ENCODE data around the gene GREB1L. TPM values are rescaled to one million over a fixed set of nuclear protein-coding genes. Genes with fewer than 3 reads are reported as not detected.
A peak's percentile ranks its signal among the peaks of the same experiment; 100 is the strongest.

The GREB1L gene
- total and polyA plus RNA-seq, 12 donors: 0.39 to 4.9 (median 1.3) TPM

DNA sequence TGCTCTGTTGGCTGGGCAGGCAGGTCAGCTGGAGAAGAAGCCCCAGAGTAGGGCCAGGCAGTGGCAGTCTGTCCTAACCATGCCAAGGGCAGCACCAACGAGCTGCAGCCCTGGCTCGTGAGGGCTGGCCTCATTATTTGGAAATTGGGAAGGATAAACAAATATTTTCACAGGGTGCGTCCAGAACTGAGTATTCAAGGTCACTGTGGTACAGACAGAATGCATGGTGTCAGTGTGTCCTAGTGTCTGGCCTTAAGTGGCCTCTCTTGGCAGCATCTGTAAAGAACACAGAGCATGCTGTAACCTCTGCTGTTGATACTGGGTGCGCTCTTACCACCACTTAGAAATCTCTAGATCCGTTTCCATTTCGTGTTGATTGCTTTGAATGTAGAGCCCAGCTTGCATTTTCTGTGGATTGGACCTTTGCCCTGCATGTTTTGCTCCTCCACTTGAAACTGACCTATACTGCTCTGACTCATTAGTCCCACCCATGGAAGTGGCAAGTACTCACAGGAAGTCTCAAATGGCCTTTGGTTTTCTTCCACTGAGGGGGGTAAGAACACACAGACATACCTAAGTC lies 88.2 kb downstream of the GREB1L start:
- H3K27me3 ChIP-seq: no peaks in the 10 kb centered on the region
- no peak overlapping the region for H3K4me3 ChIP-seq
- H3K27ac ChIP-seq: no peak overlapping the region
- WGBS, 4 donors: 41 to 48% (median 45%) methylated on average over 5 to 6 of the region's 6 CpGs
- H3K36me3 ChIP-seq (replicated peaks in 1 of 2): no peaks in the 10 kb centered on the region
- intact Hi-C loops (cut with DNase I): no loop called here
- TF ChIP-seq, protein P1, sequence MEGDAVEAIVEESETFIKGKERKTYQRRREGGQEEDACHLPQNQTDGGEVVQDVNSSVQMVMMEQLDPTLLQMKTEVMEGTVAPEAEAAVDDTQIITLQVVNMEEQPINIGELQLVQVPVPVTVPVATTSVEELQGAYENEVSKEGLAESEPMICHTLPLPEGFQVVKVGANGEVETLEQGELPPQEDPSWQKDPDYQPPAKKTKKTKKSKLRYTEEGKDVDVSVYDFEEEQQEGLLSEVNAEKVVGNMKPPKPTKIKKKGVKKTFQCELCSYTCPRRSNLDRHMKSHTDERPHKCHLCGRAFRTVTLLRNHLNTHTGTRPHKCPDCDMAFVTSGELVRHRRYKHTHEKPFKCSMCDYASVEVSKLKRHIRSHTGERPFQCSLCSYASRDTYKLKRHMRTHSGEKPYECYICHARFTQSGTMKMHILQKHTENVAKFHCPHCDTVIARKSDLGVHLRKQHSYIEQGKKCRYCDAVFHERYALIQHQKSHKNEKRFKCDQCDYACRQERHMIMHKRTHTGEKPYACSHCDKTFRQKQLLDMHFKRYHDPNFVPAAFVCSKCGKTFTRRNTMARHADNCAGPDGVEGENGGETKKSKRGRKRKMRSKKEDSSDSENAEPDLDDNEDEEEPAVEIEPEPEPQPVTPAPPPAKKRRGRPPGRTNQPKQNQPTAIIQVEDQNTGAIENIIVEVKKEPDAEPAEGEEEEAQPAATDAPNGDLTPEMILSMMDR (IDR thresholded peaks at IDR 0.05): no peak
- no peak for TF ChIP-seq POLR2A (IDR thresholded peaks at IDR 0.05)
- no peaks in the 10 kb centered on the region for H3K4me1 ChIP-seq (replicated peaks in 1 of 2)
- DNase-seq: peak in 3 of 7 donors; percentile 7 to 22 (median 17)
- no peaks in the 10 kb centered on the region for H3K9me3 ChIP-seq (replicated peaks in 1 of 3)

DNA sequence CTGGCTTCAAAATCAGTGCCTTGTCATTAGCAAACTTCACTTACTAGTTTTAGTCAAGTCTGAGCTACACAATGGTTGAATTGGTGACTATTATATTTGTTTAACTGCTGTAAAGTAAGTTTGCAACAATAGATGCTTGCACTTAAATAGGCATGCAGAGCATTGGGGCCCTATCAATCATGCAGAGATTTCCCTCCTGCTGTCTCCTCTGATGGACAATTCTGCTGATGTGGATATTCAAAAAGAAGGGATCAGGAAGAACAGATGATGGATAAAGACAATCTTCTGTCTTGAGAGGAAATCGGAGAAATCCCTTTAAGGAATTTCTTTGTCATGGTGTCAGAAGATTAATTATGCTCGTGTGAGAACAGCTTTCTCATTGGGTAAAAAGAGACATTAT lies 89.0 kb downstream of the GREB1L start:
- no peaks in the 10 kb centered on the region for H3K36me3 ChIP-seq (replicated peaks in 1 of 2)
- TF ChIP-seq, protein P1 (IDR thresholded peaks at IDR 0.05): no peak
- TF ChIP-seq POLR2A (IDR thresholded peaks at IDR 0.05): no peak
- DNase-seq: no peak
- H3K4me1 ChIP-seq (replicated peaks in 1 of 2): no peaks in the 10 kb centered on the region
- no peak overlapping the region for H3K4me3 ChIP-seq
- H3K9me3 ChIP-seq (replicated peaks in 1 of 3): no peaks in the 10 kb centered on the region
- intact Hi-C loops (cut with DNase I): no loop called here
- H3K27me3 ChIP-seq: no peaks in the 10 kb centered on the region
- 46 to 60% (median 57%) methylated on average over 2 of the region's 2 CpGs for WGBS, 4 donors
- H3K27ac ChIP-seq: no peak overlapping the region

DNA sequence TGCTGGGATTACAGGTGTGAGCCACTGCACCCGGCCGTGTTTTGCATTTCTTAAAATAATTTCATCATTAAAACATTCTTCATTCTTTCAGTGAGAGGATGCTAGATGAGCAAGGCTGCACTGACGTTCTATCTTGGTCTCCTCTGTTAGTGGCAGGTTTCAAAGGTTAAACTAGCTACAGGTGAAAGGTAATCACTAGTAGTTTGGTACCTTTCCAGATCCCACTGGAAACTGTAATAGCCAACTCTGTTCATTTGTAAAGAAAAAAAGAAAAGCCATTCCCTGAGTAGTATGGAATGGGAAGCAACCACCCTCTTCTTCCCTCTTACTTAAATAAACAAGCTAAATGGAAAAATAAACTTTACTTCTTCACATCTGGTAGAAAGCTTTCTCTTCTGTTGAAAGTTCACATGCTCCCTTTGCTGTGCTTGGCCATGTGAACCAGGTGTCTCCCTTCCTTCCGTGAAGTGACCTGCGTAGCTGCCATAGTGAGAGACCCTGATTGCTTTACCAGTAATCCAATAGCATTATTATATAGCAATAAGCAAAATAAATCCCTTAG lies 94.0 kb downstream of the GREB1L start:
- 76 to 81% (median 78%) methylated on average over 5 of the region's 5 CpGs for WGBS, 4 donors
- intact Hi-C loops (cut with DNase I): loop anchor here in 1 of 2 donors (5.0 kb wide), 1 partner anchor 79 kb away; no protein-coding TSS in a partner anchor
- no peak for DNase-seq
- TF ChIP-seq, protein P1 (IDR thresholded peaks at IDR 0.05): no peak
- TF ChIP-seq POLR2A (IDR thresholded peaks at IDR 0.05): no peak
- no peak overlapping the region for H3K27ac ChIP-seq
- H3K4me1 ChIP-seq (replicated peaks in 1 of 2): no peaks in the 10 kb centered on the region
- no peaks in the 10 kb centered on the region for H3K36me3 ChIP-seq (replicated peaks in 1 of 2)
- no peak overlapping the region for H3K4me3 ChIP-seq
- no peaks in the 10 kb centered on the region for H3K27me3 ChIP-seq
- no peaks in the 10 kb centered on the region for H3K9me3 ChIP-seq (replicated peaks in 1 of 3)

DNA sequence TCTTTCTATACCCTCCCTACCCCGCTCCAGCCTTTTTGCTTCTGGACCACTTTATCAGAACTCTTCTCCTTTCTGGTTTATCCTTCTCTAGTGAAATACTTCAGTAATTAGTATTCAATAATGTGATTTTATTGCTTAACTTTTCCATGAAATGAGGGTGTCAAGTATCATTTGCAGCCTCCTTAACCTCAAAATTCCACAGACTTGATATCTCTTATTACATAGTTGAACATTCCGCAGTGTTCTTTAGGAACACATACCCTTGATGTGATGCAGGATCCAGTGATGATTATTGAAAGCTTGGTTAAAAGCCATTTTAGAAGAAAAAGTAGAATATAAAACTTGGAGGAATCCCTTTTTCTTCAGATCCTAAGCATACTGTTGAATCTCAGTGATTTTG lies 94.8 kb downstream of the GREB1L start:
- no peak for DNase-seq
- no peaks in the 10 kb centered on the region for H3K9me3 ChIP-seq (replicated peaks in 1 of 3)
- intact Hi-C loops (cut with DNase I): loop anchor here in 1 of 2 donors (5.0 kb wide), 1 partner anchor 80 kb away; no protein-coding TSS in a partner anchor
- H3K4me3 ChIP-seq: no peak overlapping the region
- H3K4me1 ChIP-seq (replicated peaks in 1 of 2): no peaks in the 10 kb centered on the region
- no peak overlapping the region for H3K27ac ChIP-seq
- H3K36me3 ChIP-seq (replicated peaks in 1 of 2): no peaks in the 10 kb centered on the region
- TF ChIP-seq, protein P1 (IDR thresholded peaks at IDR 0.05): no peak
- no peak for TF ChIP-seq POLR2A (IDR thresholded peaks at IDR 0.05)
- 88 to 96% (median 91%) methylated on average over 2 of the region's 2 CpGs for WGBS, 4 donors
- H3K27me3 ChIP-seq: no peaks in the 10 kb centered on the region

All from adrenal gland (tissue), 12 donors.